HG03460 (cell line): ENCODE measurements around the gene SLC39A13.

Source experiments
- ATAC-seq: cut with Tn5 transposase; IDR thresholded peaks from one replicate; pipeline ENCODE4 v1.9.1; 2021; ENCODE audit not compliant: unreplicated experiment

The SLC39A13 gene

GRCh38 chr11:47400768-47401279 lies 7.6 kb upstream of the SLC39A13 start:
- peak; percentile 60 for ATAC-seq

GRCh38 chr11:47403135-47403534 lies 5.3 kb upstream of the SLC39A13 start:
- no peak for ATAC-seq

- no peak for ATAC-seq
Observed at GRCh38 chr11:47403571-47403970, 4.8 kb upstream of the SLC39A13 start.

- ATAC-seq = no peak
Observed at GRCh38 chr11:47406896-47407745, 1.3 kb upstream of the SLC39A13 start.

- no peak for ATAC-seq
Observed at GRCh38 chr11:47408598-47409439, 429 bp downstream of the SLC39A13 start.

GRCh38 chr11:47409440-47410369 lies 1.3 kb downstream of the SLC39A13 start:
- no peak for ATAC-seq

GRCh38 chr11:47410370-47411264 lies 2.2 kb downstream of the SLC39A13 start:
- ATAC-seq = no peak

GRCh38 chr11:47411884-47412746 lies 3.7 kb downstream of the SLC39A13 start:
- ATAC-seq = no peak

- ATAC-seq = no peak
Observed at GRCh38 chr11:47413351-47413750, 5.0 kb downstream of the SLC39A13 start.

- no peak for ATAC-seq
Observed at GRCh38 chr11:47413908-47414684, 5.7 kb downstream of the SLC39A13 start.

GRCh38 chr11:47414685-47415070 lies 6.3 kb downstream of the SLC39A13 start:
- no peak for ATAC-seq

- no peak for ATAC-seq
Observed at GRCh38 chr11:47415091-47415854, 6.9 kb downstream of the SLC39A13 start.

GRCh38 chr11:47415949-47416472 lies 7.6 kb downstream of the SLC39A13 start:
- ATAC-seq = no peak

GRCh38 chr11:47417712-47418111 lies 9.3 kb downstream of the SLC39A13 start:
- ATAC-seq = no peak

- no peak for ATAC-seq
Observed at GRCh38 chr11:47418454-47419259, 10.3 kb downstream of the SLC39A13 start.

- no peak for ATAC-seq
Observed at GRCh38 chr11:47425611-47426010, 17.2 kb downstream of the SLC39A13 start.
